Common myeloid progenitor, CD34-positive (primary cell): ENCODE measurements around the gene C1QL4. TPM values are rescaled to one million over a fixed set of nuclear protein-coding genes. Genes with fewer than 3 reads are reported as not detected.
"Not testable (repeated sequence)": the region's sequence is repeated elsewhere in the genome, so short reads cannot be mapped to it uniquely, and the experiment has no call there.

Experiments
- CTCF ChIA-PET: fragments of 350-600 bp; sonication (Branson Sonifier 250); formaldehyde crosslinking; loops from one replicate; lab custom pipeline; 2021; ENCODE audit warnings: antibody characterized with exemption; lab: Charles Lee
- POLR2A ChIA-PET: fragments of 350-600 bp; sonication (Branson Sonifier 250); formaldehyde crosslinking; loops from one replicate; lab custom pipeline; 2021; ENCODE audit warnings: antibody characterized with exemption; lab: Charles Lee
- DNase-seq, 3 donors: peaks; one replicate each; pipeline versions ENCODE4 v3.0.0 to v3.0.0-alpha.2; 2013
- H3K27ac ChIP-seq, 2 experiments: 1 replicate in 1 of 2; 2 replicates in 1 of 2; pipeline ENCODE4 v1.7.0; 2013; ENCODE audit warnings: inconsistent platforms in 2 of 2, low read length in 2 of 2, mild to moderate bottlenecking in 2 of 2, low read depth in 1 of 2, moderate library complexity in 1 of 2; ENCODE audit not compliant: severe bottlenecking in 2 of 2, insufficient read depth in 1 of 2, poor library complexity in 1 of 2
- H3K27me3 ChIP-seq, 5 experiments: replicated peaks in 2 of 5; 1 replicate in 3 of 5; 2 replicates in 2 of 5; pipeline versions ENCODE4 v1.6.1 to v1.7.0; 2013; ENCODE audit warnings: low read length in 4 of 5, mild to moderate bottlenecking in 2 of 5, moderate library complexity in 2 of 5, inconsistent platforms in 1 of 5; ENCODE audit not compliant: insufficient read depth in 5 of 5, control insufficient read depth in 4 of 5
- H3K36me3 ChIP-seq, 4 experiments: 1 replicate in 2 of 4; 2 replicates in 2 of 4; pipeline versions ENCODE4 v1.6.1 to v1.7.0; 2013; ENCODE audit warnings: low read length in 3 of 4, control low read depth in 1 of 4, mild to moderate bottlenecking in 1 of 4; ENCODE audit not compliant: control insufficient read depth in 4 of 4, insufficient read depth in 4 of 4
- H3K4me1 ChIP-seq, 4 experiments: 1 replicate in 3 of 4; 2 replicates in 1 of 4; pipeline versions ENCODE4 v1.6.1 to v1.7.1; 2013; ENCODE audit warnings: low read length in 3 of 4, mild to moderate bottlenecking in 3 of 4, control low read depth in 1 of 4, inconsistent platforms in 1 of 4, moderate library complexity in 1 of 4; ENCODE audit not compliant: control insufficient read depth in 4 of 4, insufficient read depth in 4 of 4; ENCODE audit errors: control extremely low read depth in 1 of 4
- H3K4me3 ChIP-seq, 7 experiments: 1 replicate in 4 of 7; 2 replicates in 3 of 7; pipeline versions ENCODE4 v1.5.1 to v1.7.0; 2013; ENCODE audit warnings: mild to moderate bottlenecking in 7 of 7, low read length in 6 of 7, moderate library complexity in 6 of 7, inconsistent platforms in 2 of 7, low read depth in 2 of 7, control low read depth in 1 of 7; ENCODE audit not compliant: insufficient read depth in 4 of 7, control insufficient read depth in 1 of 7; ENCODE audit errors: extremely low read depth in 1 of 7
- H3K9me3 ChIP-seq, 5 experiments: 1 replicate in 4 of 5; 2 replicates in 1 of 5; pipeline versions ENCODE4 v1.6.1 to v1.7.1; 2013; ENCODE audit warnings: low read length in 4 of 5, mild to moderate bottlenecking in 2 of 5, inconsistent platforms in 1 of 5, low read depth in 1 of 5, moderate library complexity in 1 of 5; ENCODE audit not compliant: control insufficient read depth in 4 of 5, insufficient read depth in 2 of 5; ENCODE audit errors: control extremely low read depth in 1 of 5
- WGBS: methylation state at CpG from one replicate; pipeline ENCODE4 v1.1.5; 2013; ENCODE audit not compliant: insufficient coverage; 5-methylcytosine and 5-hydroxymethylcytosine counted together
- polyA plus RNA-seq: library from polyadenylated mRNA; unstranded; fragments of 120-200 nt; gene quantifications from one replicate; pipeline ENCODE4 v1.2.1, GENCODE V29; 2013

Gene C1QL4
- polyA plus RNA-seq: not detected

DNA sequence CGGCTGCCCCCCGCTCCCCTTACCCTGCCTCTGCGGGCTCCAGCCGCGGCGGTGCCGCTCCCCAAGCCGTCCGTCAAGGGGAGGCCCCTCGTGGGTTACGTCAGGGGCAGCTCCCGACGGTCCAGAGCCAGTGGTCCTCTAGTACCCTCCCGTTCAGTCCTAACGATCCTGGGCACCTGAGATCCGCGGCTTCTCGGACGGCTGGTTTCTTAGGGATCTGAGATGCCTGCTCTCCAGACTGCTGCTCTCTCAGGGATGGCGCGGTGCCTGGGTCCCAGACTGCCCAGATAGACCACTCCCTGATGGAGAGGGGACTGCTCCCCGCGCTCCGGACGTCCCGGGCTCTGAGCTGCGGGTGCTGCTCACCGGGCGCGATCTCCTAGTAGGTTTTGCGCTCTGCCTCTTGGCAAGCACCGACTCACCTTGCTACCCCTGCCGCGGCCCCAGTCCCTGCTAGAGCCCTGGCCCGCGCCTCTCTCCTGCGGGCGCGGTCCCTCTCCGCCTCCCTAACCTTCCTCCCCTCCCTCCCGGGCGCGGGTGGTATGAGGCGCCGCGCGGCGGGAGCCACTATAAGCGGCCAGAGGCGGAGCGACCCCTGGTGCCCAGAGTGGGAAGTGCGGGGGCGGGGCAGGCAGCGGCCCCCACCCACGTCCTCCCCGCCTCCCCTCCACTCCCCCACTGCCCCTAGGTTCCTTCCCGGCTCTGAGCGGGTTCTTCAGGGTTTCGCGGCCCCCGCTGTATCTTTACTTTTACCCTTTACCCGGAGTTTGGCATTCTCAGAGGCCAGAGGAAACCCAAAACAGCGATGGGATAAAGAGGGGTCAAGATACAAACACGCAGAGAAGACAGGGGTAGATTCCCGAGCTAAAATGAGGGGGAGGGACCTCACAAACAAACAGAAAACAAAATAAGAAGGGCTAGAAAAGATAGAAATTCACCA lies at the start of gene C1QL4:
Gene C1QL4, minus strand, starts transcription at position 544 of the 940 bp plus-strand sequence. CDS start 711 bp downstream, outside the sequence.
- ChIA-PET POLR2A (interaction anchor here (0.7 kb wide), 2 partner anchors 40 to 1358 kb away, joined by 3 read pairs; no protein-coding TSS in a partner anchor), CTCF (interaction anchor here (0.7 to 11.9 kb wide), 11 partner anchors 10 to 199 kb away, joined by 3 to 172 read pairs (median 4); partner anchors contain the start of genes DNAJC22, PRPH and TROAP)
- H3K27ac ChIP-seq: no peak within 1 kb of the TSS
- DNase-seq: peak; percentile 78 to 84 (median 84)
- H3K4me1 ChIP-seq: peaks cover 0 to 20% (median 10%) of the 10 kb centered on the region in 4 experiments
- peaks cover 7 to 100% (median 46%) of the 10 kb centered on the region in 5 experiments for H3K27me3 ChIP-seq
- no peaks in the 10 kb centered on the region for H3K9me3 ChIP-seq
- 6% methylated on average over 50 of the region's 65 CpGs for WGBS
- H3K36me3 ChIP-seq: no peaks in the 10 kb centered on the region
- H3K4me3 ChIP-seq: peak within 1 kb of the TSS in 6 of 7 experiments; percentile 23 to 55 (median 41)

DNA sequence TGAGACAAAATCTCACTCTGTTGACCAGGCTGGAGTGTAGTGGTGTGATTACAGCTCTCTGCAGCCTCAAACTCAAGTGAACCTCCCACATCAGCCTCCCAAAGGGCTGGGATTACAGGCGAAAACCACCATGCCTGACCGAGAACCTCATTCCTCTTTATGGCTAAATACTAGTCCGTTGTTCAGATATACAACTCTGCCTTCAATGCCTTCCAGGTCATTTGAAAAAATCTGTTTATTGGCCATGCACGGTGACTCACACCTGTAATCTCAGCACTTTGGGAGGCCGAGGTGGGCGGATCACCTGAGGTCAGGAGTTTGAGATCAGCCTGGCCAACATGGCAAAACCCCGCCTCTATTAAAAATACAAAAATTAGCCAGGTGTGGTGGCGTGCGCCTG lies 43.2 kb upstream of the C1QL4 start:
- H3K9me3 ChIP-seq, H3K4me3 ChIP-seq, DNase-seq, H3K4me1 ChIP-seq, H3K36me3 ChIP-seq, H3K27ac ChIP-seq, POLR2A ChIA-PET, H3K27me3 ChIP-seq: not testable (repeated sequence)
- WGBS: 97% methylated on average over 4 of the region's 9 CpGs
- CTCF ChIA-PET: interaction anchor here (0.5 to 0.8 kb wide), 2 partner anchors 10 to 19 kb away, joined by 4 read pairs; no protein-coding TSS in a partner anchor

- ChIA-PET POLR2A (no interaction called here), CTCF (interaction anchor here (0.8 to 1.6 kb wide), 8 partner anchors 8 to 136 kb away, joined by 3 to 7 read pairs (median 3); no protein-coding TSS in a partner anchor)
- Histone ChIP-seq H3K36me3 (no peaks in the 10 kb centered on the region), H3K27ac (no peak overlapping the region), H3K9me3 (no peaks in the 10 kb centered on the region), H3K27me3 (no peaks in the 10 kb centered on the region), H3K4me1 (no peaks in the 10 kb centered on the region), H3K4me3 (no peak overlapping the region)
- no CpG with 5 or more reads among the region's 2 CpGs for WGBS
- no peak for DNase-seq
These were observed 40.4 kb upstream of the C1QL4 start for GRCh38 chr12:49377386-49377785.

- H3K27ac ChIP-seq: no peak overlapping the region
- 92% methylated on average over 1 of the region's 1 CpG for WGBS
- no peaks in the 10 kb centered on the region for H3K36me3 ChIP-seq
- peaks cover 0 to 2% (median 0%) of the 10 kb centered on the region in 4 experiments for H3K4me1 ChIP-seq
- no peaks in the 10 kb centered on the region for H3K9me3 ChIP-seq
- H3K27me3 ChIP-seq: no peaks in the 10 kb centered on the region
- POLR2A ChIA-PET: no interaction called here
- H3K4me3 ChIP-seq: no peak overlapping the region
- DNase-seq: no peak
- CTCF ChIA-PET: interaction anchor here (0.6 to 1.0 kb wide), 2 partner anchors 12 to 82 kb away, joined by 3 to 4 read pairs; no protein-coding TSS in a partner anchor
These were observed 38.4 kb upstream of the C1QL4 start for GRCh38 chr12:49375406-49375805.

- CTCF ChIA-PET: interaction anchor here (1.3 to 2.7 kb wide), 4 partner anchors 10 to 39 kb away, joined by 3 to 25 read pairs (median 4); no protein-coding TSS in a partner anchor
- H3K4me1 ChIP-seq: peaks cover 15 to 31% (median 25%) of the 10 kb centered on the region in 4 experiments
- DNase-seq: no peak
- H3K27me3 ChIP-seq: no peaks in the 10 kb centered on the region
- no peaks in the 10 kb centered on the region for H3K36me3 ChIP-seq
- no peaks in the 10 kb centered on the region for H3K9me3 ChIP-seq
- no peak overlapping the region for H3K27ac ChIP-seq
- no peak overlapping the region for H3K4me3 ChIP-seq
- POLR2A ChIA-PET: no interaction called here
- WGBS: 87% methylated on average over 4 of the region's 6 CpGs
These were observed 33.6 kb upstream of the C1QL4 start for GRCh38 chr12:49370539-49370938.

DNA sequence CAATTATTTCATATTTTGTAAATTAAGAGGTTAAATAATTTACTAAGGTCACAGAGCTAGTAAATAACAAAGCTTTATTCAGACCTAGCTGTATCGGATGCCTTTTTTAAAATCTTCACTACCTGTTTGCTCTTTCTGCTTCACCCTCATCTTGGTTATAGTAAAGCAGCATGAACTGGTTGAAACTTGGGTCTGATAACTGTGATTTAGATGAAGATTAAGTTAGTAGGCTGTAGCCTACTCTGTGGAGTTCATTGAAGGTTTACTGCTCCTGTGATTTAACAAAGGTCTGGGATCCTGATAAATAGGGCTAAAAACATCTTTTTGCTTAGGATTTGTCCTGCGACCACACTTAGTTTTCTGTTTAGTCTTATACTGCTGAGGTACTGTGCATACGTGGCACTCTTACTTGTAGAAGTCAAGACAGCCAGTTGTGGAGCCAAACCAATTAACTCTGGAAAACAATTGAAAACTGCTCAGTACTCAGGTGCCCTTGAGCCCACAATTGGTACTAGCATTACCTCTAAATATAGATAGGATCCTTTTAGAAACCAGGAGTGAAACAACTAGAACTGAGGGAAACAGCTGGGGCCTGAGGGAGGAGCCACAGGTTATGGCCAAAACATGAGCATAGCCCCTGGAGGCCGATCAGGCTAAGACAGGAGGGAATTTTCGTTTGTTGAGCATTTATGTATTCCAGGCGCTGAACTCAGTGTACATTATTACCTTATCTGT lies 32.6 kb upstream of the C1QL4 start:
- POLR2A ChIA-PET: no interaction called here
- no peak overlapping the region for H3K27ac ChIP-seq

More for the DNA sequence above, 32.6 kb upstream of the C1QL4 start:
- WGBS: 75% methylated on average over 2 of the region's 6 CpGs
- no peaks in the 10 kb centered on the region for H3K9me3 ChIP-seq
- CTCF ChIA-PET: interaction anchor here (0.6 to 2.7 kb wide), 7 partner anchors 9 to 43 kb away, joined by 3 to 25 read pairs (median 3); no protein-coding TSS in a partner anchor
- H3K4me3 ChIP-seq: peak overlapping the region in 2 of 7 experiments; percentile 5 to 34
- peak; percentile 55 to 75 (median 66) for DNase-seq
- no peaks in the 10 kb centered on the region for H3K27me3 ChIP-seq
- no peaks in the 10 kb centered on the region for H3K36me3 ChIP-seq
- H3K4me1 ChIP-seq: peaks cover 19 to 31% (median 26%) of the 10 kb centered on the region in 4 experiments
